C1 segment of cervical spinal cord (tissue), 14 donors: ENCODE data around the gene CCK.
A peak's percentile ranks its signal among the peaks of the same experiment; 100 is the strongest.
"Not testable (repeated sequence)": the region's sequence is repeated elsewhere in the genome, so short reads cannot be mapped to it uniquely, and the experiment has no call there.

Experiments used
- DNase-seq, 14 donors: peaks; one replicate each; lab custom pipeline; 2025; lab: John Stamatoyannopoulos, UW

Gene CCK, protein sequence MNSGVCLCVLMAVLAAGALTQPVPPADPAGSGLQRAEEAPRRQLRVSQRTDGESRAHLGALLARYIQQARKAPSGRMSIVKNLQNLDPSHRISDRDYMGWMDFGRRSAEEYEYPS

DNA sequence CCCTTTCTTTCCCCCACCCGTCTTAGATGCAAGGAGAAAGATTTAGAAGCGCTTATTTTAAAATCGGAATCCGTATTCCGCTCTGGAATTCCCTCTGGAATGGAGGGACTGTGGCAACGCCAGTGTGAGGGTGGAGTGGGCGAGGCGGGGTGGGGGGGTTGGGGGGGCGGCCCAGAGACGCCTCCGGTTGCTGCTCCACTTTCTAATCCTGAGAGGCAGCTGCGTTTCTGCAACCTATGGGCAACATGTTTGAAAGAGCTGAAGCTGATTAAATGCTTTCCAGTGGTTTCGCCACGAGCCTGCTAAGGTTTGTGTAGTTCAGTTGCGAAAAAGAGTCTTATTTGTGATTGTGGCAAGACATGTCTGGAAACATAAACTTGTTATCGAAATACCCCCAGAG is at the start of gene CCK:
TSS of gene CCK (minus strand) at position 101 of the 400 bp plus-strand sequence. CDS start 2,555 bp downstream, outside the sequence.
- no peak for DNase-seq

DNA sequence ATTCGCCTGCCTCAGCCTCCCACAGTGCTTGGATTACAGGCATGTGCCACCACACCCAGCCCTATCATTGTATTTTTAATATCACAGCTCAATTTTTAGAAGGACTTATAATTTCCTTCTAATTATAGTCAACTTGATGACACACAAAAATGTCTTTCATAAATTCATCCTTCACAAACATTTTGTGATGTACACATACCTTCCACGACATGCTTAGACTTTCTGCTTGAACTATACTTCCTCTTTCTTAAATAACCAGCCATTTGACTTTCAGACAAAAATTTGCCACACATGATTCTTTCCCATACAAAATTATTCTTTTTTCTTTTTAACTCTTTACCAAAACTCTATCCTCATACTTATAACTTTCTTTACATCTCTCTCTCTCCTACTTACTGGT is 48.4 kb upstream of the CCK start:
- DNase-seq: no peak

DNA sequence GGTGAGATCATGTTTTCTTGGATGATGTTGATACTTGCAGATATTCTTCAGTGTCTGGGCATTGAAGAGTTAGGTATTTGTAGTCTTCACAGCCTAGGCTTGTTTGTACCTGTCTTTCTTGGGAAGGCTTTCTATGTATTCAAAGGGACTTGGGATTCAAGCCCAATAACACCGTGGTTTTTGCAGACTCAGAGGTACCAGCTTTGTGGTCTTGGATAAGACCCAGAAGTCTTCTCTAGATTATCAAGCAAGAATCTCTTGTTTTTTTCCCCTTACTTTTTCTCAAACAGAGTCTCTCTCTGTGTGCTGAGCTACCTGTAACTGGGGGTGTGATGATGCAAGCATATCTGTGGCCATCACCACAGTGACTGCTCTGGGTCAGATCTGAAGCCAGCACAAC is 42.7 kb upstream of the CCK start:
- no peak for DNase-seq

DNA sequence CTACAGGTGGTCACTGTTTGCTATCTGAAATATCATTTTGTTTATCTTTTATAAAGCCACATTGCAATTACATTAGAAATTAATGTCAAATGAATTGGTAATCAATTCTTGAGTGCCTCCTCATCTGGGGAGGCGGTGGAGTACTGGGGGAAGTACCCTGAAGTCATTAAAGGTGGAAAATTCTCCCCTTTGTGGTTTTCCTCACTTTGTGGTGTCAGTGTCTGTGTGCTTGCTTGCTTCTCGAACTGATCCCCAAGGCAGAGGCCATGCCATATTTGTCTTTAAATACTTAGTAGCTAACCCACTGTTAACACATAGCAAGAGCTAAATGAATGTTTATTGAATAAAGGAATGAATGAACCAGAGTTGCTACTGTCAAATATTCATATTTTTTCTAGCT is 40.5 kb upstream of the CCK start:
- DNase-seq: no peak

DNA sequence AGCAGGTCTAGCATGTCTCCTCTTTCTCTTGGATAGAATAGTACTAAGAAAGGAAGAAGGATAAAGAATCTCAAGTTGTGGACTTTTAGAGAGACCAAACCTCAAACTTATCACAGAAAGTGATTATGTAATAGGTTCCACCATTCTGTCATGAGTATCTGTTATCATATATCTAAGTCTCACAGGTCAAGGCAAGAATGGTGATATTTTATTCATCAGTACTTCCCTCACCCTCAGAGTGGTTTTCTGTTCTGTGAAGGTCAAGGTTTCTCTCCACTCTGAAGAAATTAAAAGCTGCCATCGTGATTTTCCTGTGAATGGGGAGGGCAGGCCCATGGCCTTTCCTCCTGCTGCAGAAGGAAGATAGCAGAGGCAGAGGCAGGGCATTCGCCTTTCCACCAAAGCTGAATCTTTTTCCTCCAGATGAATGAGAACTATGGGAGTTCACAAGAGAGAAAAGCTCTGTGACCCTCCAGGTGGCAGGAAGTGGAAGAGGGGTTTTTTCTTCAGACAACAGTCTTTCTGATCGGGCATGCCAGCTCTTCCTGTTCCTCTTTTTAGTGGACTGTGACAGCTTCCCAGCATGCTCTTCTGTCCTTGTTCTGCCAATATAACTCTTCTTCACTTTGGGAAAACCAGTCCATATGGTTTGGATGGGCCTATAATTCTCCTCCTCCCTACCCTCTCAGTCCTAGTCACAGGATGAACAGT is 37.1 kb upstream of the CCK start:
- no peak for DNase-seq

DNA sequence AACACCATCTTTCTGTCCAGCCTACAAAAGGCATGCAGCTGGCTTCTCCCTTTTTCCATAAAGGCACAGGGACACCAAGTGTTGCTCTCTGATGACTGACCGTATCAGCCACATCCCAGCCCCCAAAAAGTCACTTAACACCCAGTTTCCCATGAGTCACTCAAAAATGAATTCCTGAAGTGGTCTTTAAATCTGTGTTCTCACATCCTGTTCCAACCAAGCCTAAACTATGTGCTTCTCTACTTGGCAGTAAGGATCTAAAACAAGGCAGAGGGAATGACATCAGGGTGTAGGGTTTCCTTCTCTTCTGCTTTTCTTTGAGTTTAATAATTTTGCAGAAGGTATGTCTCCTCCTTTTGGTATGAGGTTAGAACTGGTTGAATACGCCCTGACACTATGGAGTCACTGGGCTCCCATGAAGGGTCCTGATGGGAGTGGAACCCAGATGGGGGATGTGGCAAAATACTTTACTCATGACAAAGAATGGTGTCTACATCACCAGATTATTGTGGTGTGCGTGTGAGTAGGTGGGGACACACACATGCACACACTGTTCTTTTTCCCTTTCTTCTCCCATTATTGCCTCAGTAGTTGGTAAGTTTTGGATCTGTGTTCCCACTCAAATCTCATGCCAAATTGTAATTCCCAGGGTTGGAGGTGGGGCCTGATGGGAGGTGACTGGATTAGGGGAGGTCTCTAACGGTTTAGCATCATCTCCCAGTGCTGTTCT is 35.6 kb upstream of the CCK start:
- DNase-seq: no peak

DNA sequence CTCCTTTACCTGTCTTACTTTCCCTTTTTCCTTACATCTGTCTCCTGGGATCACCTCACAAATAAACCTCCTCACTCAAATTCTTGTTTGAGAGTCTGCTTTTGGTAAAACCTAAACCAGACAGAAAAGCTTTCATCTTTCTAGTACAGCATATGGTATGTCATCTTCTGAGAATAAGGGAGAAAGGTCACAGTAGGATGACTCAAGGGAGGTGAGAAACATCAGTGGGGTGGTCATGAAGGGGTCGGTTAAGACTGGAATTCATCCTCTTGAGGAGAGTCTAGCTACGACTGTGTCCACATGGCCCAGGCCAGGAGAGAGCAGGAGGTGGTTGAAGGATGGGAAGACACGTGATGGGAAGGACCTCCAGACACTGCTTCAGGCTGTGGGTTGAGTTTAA is 34.8 kb upstream of the CCK start:
- no peak for DNase-seq

DNA sequence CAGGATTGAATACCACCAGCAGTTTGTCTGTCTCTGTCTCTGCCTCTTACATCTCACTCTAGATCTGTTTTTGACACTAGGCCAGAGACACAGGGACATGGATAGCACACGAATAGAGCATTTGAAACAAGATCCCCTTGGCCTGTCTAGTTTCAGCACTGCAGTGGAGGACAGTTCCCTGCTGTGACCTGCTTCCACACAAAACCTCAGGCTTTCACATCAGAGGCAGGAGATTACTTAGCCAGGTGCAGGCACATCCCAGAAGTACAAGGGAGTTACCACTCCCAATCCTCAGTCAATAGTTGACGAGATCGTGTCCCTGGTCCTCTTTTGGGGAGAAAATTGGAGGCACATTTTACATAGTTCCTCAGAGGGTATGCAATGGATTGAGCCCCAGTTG is 34.0 kb upstream of the CCK start:
- no peak for DNase-seq

DNA sequence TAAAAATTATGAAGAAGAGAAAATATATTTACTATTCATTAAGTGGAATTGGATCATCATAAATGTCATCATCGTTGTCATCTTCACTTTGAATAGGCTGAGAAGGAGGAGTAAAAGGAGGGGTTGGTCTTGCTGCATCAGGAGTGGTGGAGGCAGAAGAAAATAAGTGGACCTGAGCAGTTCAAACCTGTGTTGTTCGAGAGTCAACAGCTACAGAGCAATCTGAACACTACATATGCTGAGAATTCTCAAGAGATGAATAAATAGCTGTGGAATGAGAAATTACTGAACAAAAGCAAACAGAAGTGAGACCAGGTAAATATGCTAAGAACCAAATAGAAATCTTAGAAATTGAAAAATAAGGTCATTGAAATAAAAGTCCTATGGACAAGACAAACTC is 32.3 kb upstream of the CCK start:
- DNase-seq: no peak

DNA sequence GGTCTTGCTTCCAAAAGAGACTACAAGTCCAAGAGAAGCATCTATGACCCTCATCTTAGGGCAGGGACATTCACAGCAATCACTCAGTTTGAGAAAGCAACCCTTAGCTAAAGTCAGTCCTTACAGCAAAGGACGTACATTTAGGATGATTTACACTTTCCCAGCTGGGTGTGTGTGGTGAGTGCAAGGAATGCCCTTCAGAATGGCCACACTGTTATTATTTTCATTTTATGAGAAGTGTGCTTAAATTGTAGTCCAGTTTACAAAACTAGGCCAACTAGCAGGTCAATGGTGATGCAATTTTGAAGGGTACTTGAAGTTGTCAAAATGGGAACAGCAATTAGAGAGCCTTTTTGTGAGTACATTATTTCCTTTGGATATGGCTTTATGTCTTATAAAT is 26.0 kb upstream of the CCK start:
- DNase-seq: no peak

DNA sequence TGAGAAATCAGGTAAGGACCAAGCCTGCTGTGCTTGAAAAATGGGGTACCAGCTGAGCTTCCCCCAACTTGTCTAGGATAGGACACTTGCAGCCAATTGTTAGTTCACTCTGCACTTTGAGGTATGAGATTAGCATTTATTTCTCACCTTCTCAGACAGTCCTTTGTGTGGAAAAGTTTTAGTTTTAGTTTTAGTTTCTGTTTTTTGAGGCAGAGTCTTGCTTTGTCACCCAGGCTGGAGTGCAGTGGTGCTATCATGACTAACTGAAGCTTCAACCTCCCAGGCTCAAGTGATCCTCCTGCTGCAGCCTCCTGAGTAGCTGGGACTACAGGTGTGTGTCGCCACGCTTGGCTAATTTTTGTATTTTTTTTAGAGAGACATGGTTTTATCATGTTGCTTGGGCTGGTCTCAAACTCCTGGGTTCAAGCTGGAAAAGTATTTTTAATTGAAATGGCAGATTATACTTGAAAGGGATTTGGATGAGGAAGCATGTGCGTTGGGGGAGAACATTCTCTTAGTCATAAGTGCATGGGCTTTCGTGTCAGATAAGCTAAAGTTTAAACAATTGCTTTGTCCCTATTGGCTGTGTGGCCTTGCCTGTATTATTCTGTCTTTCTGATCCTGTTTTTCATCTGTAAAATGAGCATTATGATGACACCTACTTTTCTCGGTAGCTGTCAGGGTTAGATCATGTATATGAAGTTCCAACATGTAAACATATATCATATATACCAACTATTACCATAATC is 25.2 kb upstream of the CCK start:
- no peak for DNase-seq

DNA sequence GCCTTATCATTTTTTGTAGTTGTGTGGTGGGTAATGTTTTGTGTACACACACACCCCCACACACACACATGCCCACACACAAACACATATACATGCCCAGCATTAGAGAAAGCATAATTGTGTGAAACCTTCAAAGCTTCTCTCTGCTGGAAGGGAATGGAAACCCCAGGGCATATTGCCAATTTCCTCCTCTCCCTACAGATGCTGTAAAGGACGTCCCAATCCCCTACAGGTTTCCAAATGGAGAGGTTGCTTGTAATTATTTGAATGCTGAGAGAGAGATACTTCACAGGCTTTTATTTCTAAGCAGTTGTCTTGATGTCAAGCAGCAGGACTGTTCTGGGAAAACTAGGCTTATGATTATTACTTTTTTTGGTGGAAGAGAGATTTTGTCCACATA is 23.0 kb upstream of the CCK start:
- DNase-seq: no peak

DNA sequence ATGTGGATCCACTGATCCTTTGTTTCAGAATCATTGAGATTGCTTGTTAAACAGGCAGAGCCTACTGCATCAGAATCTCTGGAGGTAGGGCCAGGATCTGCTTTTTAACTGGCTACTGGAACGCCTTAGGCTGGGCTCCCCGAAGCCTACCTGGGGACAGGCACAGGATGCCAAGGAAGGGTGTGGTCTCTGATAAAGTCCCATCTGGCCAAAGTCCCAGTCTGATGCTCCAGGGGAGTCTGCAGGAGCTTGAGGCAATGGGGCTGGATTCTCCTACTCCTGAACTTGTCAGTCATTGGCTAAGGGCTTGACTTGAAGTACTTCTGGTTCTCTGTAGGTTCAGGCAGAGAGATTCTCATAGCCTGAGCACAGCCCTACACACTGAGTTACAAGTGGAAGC is 22.4 kb upstream of the CCK start:
- DNase-seq: no peak

DNA sequence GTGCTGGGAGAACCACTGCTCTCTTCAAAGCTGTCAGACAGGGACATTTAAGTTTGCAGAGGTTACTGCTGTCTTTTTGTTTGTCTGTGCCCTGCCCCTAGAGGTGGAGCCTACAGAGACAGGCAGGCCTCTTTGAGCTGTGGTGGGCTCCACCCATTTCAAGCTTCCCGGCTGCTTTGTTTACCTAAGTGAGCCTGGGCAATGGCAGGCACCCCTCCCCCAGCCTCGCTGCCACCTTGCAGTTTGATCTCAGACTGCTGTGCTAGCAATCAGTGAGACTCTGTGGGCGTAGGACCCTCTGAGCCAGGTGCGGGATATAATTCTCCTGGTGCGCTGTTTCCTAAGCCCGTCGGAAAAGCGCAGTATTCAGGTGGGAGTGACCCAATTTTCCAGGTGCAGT is 21.4 kb upstream of the CCK start:
- not testable (repeated sequence) for DNase-seq

DNA sequence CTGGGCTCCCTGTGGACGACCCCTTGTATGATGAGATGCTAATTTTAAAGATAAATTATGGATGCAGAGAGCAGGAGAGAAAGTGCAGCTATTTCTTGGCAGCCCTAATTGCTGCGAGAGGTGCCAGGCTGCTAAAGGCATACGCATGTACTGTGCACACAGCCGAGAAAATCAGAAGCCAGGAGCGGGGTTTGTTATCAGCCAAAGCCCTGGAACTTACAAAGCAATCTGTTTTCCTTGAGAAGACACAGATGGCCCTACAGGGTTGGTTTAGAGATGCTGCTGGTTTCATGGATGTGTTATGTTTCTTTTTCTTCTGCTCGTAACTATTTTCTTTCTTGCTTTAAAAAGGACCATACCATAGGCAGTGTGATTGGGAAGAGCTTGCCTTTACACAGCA is 11.7 kb upstream of the CCK start:
- DNase-seq: peak in 2 of 14 donors; percentile 3 to 84

DNA sequence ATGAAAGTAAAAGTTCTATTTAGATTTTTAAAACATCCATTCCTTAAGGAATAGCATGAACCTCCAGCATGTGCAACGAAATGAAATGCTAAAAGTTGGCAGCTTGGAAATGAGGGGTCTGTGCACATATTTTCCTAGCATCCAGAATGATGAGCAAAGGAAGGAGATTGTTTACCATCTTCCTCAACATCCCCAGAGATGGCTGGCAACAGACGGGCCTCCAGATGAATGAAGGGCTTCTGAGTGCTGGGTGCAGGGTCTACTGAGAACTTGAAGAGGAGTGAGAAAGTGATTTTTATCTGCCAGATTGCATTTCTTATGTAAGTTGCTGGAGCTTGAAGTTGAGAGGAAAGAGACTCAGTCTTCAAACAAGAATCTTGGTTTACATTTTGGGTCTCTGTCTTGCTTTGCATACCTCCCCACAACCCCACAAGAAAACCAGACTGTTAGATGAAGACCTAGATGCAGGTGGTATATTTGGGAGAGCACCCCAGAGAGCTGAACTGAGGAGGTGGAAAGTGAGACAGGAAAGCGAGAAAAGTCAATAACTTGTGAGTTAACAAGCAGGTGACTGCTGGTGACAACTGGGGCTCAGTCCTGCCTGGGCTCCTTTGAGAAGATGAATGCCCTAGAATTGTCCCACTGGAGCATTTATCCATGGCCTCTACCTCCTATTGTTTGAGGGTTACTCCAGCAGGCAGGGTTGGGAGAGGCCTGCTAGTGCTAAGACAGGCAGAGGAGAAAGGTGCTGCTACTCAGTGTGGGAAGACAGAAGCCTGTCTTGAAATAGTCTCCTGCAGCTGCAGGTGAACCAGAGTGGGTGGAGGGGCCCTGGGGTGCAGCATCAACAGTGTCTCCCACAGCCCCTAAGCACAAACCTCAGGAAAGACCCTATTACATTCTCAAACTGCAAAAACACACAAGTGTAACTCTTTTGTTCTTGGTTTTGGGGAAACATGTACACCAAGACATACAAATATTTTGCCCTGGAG is 10.5 kb upstream of the CCK start:
- DNase-seq: no peak

DNA sequence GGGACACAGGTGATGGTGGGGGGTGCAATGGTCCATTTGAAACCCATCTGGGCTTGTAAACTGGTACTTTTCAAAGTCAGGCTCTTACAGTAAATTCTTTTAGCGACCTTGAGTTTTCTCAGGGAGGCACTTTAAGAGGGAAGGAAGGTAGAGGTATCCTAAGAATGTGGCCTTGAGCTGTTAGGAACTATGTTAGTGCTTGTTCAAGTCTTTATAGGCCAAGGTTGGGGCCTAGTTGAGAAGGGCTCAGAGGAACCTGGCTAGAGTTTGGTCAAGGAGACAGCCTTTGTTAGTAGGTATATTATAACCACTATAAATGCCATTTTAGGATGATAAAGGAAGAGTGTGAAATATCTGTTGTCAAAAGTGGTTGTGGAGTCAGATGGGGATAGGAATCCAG is 9.2 kb upstream of the CCK start:
- DNase-seq: no peak

DNA sequence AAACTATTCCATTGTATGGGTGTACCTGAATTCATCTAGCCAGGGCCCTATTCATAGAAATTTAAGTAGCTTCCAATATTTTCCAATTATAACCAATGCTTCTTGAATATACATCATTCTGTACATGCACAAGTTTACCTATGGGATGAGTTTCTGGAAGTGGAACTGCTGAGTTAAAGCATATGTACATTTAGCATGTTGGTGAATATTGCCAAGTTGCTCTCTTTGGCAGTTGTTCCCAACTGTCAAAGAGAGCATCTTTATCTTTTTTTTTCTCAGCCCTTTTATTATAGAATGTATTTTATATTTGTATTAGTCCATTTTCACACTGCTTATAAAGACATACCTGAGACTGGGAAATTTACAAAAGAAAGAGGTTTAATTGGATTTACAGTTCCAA is 8.3 kb upstream of the CCK start:
- DNase-seq: no peak

DNA sequence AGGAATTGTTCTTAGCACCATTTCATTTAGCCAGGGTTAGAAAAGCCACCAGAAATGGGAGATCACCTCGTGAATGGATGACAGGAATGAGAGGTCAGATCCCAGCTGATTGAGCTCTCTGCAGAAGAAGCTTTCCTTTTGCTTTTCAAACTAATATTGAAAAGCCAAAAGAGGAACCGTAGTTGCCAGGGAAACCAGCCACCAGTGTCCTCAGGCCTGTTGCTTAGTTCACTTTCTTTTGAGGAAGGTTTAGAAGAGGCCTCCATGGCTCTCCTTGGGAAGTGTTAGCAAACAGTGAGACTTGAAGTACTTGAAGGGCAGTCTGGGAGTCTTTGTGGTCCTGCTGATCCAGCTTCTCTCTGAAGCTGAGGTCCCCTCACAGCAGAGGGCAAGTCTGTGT is 7.4 kb upstream of the CCK start:
- DNase-seq: no peak

DNA sequence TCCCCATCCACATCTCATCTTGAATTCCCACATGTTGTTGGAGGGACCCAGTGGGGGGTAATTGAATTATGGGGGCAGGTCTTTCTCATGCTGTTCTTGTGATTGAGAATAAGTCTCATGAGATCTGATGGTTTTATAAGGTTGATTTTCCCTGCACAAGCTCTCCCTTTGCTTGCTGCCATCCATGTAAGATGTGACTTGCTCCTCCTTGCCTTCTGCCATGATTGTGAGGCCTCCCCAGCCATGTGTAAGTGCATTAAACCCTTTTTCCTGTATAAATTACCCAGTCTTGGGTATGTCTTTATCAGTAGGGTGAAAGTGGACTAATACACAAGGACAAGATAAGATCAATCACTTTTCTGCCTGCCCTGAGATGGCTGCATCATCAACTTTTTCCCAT is 5.8 kb upstream of the CCK start:
- no peak for DNase-seq

DNA sequence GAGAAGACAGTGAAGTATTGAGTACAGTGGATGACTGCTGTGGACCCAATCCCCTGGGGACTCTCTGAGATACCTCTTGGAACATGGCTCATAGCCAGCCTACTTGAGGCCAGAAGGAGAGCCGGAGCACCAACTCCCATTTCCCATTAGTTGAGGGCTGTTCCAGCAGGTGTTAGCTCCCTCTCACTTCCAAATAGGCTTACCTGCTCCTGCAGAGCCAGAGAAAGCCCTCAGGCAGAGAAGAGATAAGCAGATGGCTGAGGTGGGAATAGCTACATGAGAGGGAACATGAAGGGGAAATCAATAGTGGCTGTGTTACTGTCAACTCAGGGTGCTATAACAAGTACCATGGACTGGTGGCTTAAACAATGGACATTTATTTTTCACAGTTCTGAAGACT is 4.6 kb upstream of the CCK start:
- no peak for DNase-seq
